DND-41 (cell line): ENCODE data around the gene NDUFB7.

Experiments
- EZH2 ChIP-seq: IDR thresholded peaks from 3 replicates; pipeline ENCODE4 v1.6.1; 2012; ENCODE audit warnings: borderline replicate concordance, low read depth, mild to moderate bottlenecking, moderate library complexity, low read length, inconsistent platforms; ENCODE audit not compliant: severe bottlenecking
- TF ChIP-seq, protein P1 (sequence below): IDR thresholded peaks from 2 replicates; pipeline ENCODE4 v1.5.1; 2012; ENCODE audit warnings: borderline replicate concordance, low read length, moderate library complexity, mild to moderate bottlenecking; ENCODE audit not compliant: poor library complexity, severe bottlenecking; ENCODE audit errors: extremely low read depth

- TF ChIP-seq, protein P1, sequence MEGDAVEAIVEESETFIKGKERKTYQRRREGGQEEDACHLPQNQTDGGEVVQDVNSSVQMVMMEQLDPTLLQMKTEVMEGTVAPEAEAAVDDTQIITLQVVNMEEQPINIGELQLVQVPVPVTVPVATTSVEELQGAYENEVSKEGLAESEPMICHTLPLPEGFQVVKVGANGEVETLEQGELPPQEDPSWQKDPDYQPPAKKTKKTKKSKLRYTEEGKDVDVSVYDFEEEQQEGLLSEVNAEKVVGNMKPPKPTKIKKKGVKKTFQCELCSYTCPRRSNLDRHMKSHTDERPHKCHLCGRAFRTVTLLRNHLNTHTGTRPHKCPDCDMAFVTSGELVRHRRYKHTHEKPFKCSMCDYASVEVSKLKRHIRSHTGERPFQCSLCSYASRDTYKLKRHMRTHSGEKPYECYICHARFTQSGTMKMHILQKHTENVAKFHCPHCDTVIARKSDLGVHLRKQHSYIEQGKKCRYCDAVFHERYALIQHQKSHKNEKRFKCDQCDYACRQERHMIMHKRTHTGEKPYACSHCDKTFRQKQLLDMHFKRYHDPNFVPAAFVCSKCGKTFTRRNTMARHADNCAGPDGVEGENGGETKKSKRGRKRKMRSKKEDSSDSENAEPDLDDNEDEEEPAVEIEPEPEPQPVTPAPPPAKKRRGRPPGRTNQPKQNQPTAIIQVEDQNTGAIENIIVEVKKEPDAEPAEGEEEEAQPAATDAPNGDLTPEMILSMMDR, result no peak
- TF ChIP-seq EZH2, result no peak
Measured at GRCh38 chr19:14560776-14561108, 11.1 kb downstream of the NDUFB7 start.
